HCT116 (cell line): ENCODE measurements around the gene C1orf167. TPM values are rescaled to one million over a fixed set of nuclear protein-coding genes. Genes with fewer than 3 reads are reported as not detected.

Experiments used
- ATAC-seq: fragments of 200-7000 bp; cut with Tn5 transposase; 2 replicates; pipeline ENCODE4 v1.9.1; 2020; ENCODE audit warnings: mild to moderate bottlenecking, moderate library complexity
- BruUV-seq: library from RNA; stranded (reverse); fragments of 400-500 nt; replicated peaks from 2 replicates; lab custom pipeline; 2021; lab: Mats Ljungman, UMichigan
- CTCF ChIA-PET: fragments of 300-600 bp; sonication (Branson Sonifier 250); formaldehyde crosslinking; loops from one replicate; lab custom pipeline; 2021; ENCODE audit warnings: antibody characterized with exemption; lab: Charles Lee
- POLR2A ChIA-PET: fragments of 300-600, 350-600 bp; sonication (Branson Sonifier 250); formaldehyde crosslinking; loops from one replicate; lab custom pipeline; 2021; ENCODE audit warnings: antibody characterized with exemption; lab: Charles Lee
- RAD21 ChIA-PET, 2 experiments: fragments of 300-600 bp; sonication (Branson Sonifier 250); formaldehyde crosslinking; loops; one replicate each; lab custom pipeline; 2023; ENCODE audit warnings: low total read pairs in 2 of 2; ENCODE audit not compliant: uncharacterized antibody in 2 of 2, unreplicated experiment in 2 of 2, low non-redundant PET in 1 of 2; lab: Charles Lee
- DNase-seq: peaks from one replicate; pipeline ENCODE4 v3.0.0-alpha.2; 2010; ENCODE audit warnings: low read depth, low spot score
- H2AFZ ChIP-seq: fragments of 200-600 bp; shearing (Covaris generic), sonication (generic); 2 replicates; pipeline ENCODE4 v1.6.1; 2017; ENCODE audit warnings: low read depth, mixed run types, mixed read lengths, antibody characterized with exemption, low read length; ENCODE audit not compliant: poor library complexity, severe bottlenecking
- H3K27ac ChIP-seq: 2 replicates; pipeline ENCODE4 v1.5.1; 2012; ENCODE audit warnings: low read depth, low read length
- H3K27me3 ChIP-seq: fragments of 200-600 bp; sonication (generic); 2 replicates; pipeline ENCODE4 v1.6.1; 2016; ENCODE audit warnings: mixed run types, low read length, mixed read lengths; ENCODE audit not compliant: insufficient read depth
- H3K36me3 ChIP-seq, 2 experiments: fragments of 200-500 bp in 1 of 2; fragments of 200-600 bp in 1 of 2; sonication (Bioruptor generic) in 1 of 2; sonication (generic) in 1 of 2; 2 replicates each; pipeline versions ENCODE4 v1.5.1 to v1.6.1; 2014 to 2016; ENCODE audit warnings: low read length in 2 of 2, inconsistent platforms in 1 of 2, mixed read lengths in 1 of 2, mixed run types in 1 of 2; ENCODE audit not compliant: insufficient read depth in 2 of 2, control insufficient read depth in 1 of 2
- H3K4me1 ChIP-seq, 2 experiments: fragments of 200-600 bp in 1 of 2; sonication (generic) in 1 of 2; 2 replicates each; pipeline versions ENCODE4 v1.5.1 to v1.6.1; 2012 to 2017; ENCODE audit warnings: low read length in 2 of 2, inconsistent platforms in 1 of 2, mild to moderate bottlenecking in 1 of 2, mixed read lengths in 1 of 2, mixed run types in 1 of 2, moderate library complexity in 1 of 2; ENCODE audit not compliant: insufficient read depth in 2 of 2, control insufficient read depth in 1 of 2
- H3K4me2 ChIP-seq: fragments of 200-600 bp; sonication (generic); 2 replicates; pipeline ENCODE4 v1.6.1; 2017; ENCODE audit warnings: mixed run types, low read length, mixed read lengths
- H3K4me3 ChIP-seq, 2 experiments: fragments of 200-600 bp in 1 of 2; sonication (generic) in 1 of 2; replicated peaks in 1 of 2; 2 replicates each; pipeline ENCODE4 v1.5.1; 2011 to 2016; ENCODE audit warnings: low read length in 2 of 2, control low read depth in 1 of 2, low read depth in 1 of 2, mild to moderate bottlenecking in 1 of 2, mixed read lengths in 1 of 2, mixed run types in 1 of 2
- H3K79me2 ChIP-seq: fragments of 200-600 bp; sonication (generic); 2 replicates; pipeline ENCODE4 v1.6.1; 2017; ENCODE audit warnings: mild to moderate bottlenecking, mixed run types, low read length, moderate library complexity, mixed read lengths; ENCODE audit not compliant: insufficient read depth
- H3K9ac ChIP-seq: fragments of 200-600 bp; sonication (generic); 2 replicates; pipeline ENCODE4 v1.6.1; 2016; ENCODE audit warnings: low read length, mixed read lengths
- H3K9me2 ChIP-seq: fragments of 200-600 bp; sonication (generic), shearing (Covaris generic); 2 replicates; pipeline ENCODE4 v1.6.1; 2017; ENCODE audit warnings: mixed run types, mild to moderate bottlenecking, moderate library complexity; ENCODE audit not compliant: insufficient read depth
- H3K9me3 ChIP-seq, 2 experiments: fragments of 200-500 bp in 1 of 2; fragments of 200-600 bp in 1 of 2; sonication (Bioruptor generic) in 1 of 2; sonication (generic) in 1 of 2; 2 replicates each; pipeline ENCODE4 v1.6.1; 2014 to 2017; ENCODE audit warnings: low read length in 2 of 2, mixed read lengths in 2 of 2, inconsistent platforms in 1 of 2, low read depth in 1 of 2, mild to moderate bottlenecking in 1 of 2, mixed run types in 1 of 2, moderate library complexity in 1 of 2; ENCODE audit not compliant: control insufficient read depth in 1 of 2, insufficient read depth in 1 of 2
- H4K20me1 ChIP-seq: fragments of 200-600 bp; sonication (generic), shearing (Covaris generic); 2 replicates; pipeline ENCODE4 v1.6.1; 2017; ENCODE audit warnings: mixed run types, mild to moderate bottlenecking, moderate library complexity; ENCODE audit not compliant: insufficient read depth
- CBX3 ChIP-seq: IDR thresholded peaks from 2 replicates; pipeline ENCODE4 v1.6.1; 2012; ENCODE audit warnings: low read depth
- CEBPB ChIP-seq: IDR thresholded peaks from 2 replicates; pipeline ENCODE4 v1.6.1; 2012; ENCODE audit warnings: low read depth
- EGR1 ChIP-seq: IDR thresholded peaks from 2 replicates; pipeline ENCODE4 v1.6.1; 2012; ENCODE audit warnings: low read depth
- ELF1 ChIP-seq: IDR thresholded peaks from 2 replicates; pipeline ENCODE4 v1.6.1; 2012; ENCODE audit warnings: low read depth, borderline replicate concordance
- TCF7L2 ChIP-seq: IDR thresholded peaks from 2 replicates; pipeline ENCODE4 v1.7.0; 2011; ENCODE audit warnings: borderline replicate concordance, inconsistent platforms; ENCODE audit not compliant: insufficient read depth, insufficient read length; ENCODE audit errors: extremely low read depth
- ZNF274 ChIP-seq: fragments of 200-500 bp; sonication (Bioruptor generic); IDR thresholded peaks from 2 replicates; pipeline ENCODE4 v1.6.1; 2014; ENCODE audit warnings: mild to moderate bottlenecking, low read depth, low read length, inconsistent platforms
- intact Hi-C: fragments of 100-400 bp; cut with micrococcal nuclease; formaldehyde crosslinking; loops from 2 replicates; pipeline ENCODE4 v1.10.0; 2022
- total RNA-seq: library from RNA; stranded (reverse); gene quantifications from one replicate; pipeline ENCODE4 v1.2.1, GENCODE V29; 2021; ENCODE audit not compliant: unreplicated experiment

The C1orf167 gene
- total RNA-seq, 1 experiment from 2014 or later = 0.12 TPM

DNA sequence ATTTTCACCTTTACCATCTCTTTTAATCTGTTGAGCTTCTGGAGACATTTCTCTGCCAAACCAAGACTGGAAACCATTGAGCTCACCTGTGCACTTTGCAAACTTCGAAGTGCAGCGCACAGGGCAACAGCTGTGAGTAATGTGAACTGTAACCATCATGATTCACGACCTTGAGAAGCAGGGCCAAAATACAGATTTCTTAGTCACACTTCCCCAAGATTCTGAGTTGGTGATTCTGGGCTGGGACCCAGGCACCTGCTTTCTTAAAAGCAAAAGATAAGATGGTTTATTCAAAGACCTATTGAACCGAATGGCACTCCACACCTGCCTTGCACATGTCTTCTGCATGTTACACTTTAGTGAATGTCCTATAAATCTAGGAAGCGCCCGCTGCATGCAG lies 15.9 kb upstream of the C1orf167 start:
- Histone ChIP-seq H3K9me2 (no peaks in the 10 kb centered on the region), H3K9ac (no peak overlapping the region), H3K4me3 (no peak overlapping the region), H3K9me3 (no peaks in the 10 kb centered on the region), H3K36me3 (peaks cover 0 to 5% of the 10 kb centered on the region in 2 experiments; a peak in 1 of 4 replicates), H3K4me1 (peaks cover 0 to 7% of the 10 kb centered on the region in 2 experiments; a peak in 3 of 4 replicates), H3K27ac (no peak overlapping the region), H3K27me3 (no peaks in the 10 kb centered on the region), H3K79me2 (peaks cover 4% of the 10 kb centered on the region; the same call in 1 of the 2 replicates), H4K20me1 (no peaks in the 10 kb centered on the region), H2AFZ (no peak overlapping the region), H3K4me2 (no peak overlapping the region)
- POLR2A ChIA-PET = no interaction called here
- TF ChIP-seq ELF1 = no peak
- no peak for TF ChIP-seq CEBPB
- TF ChIP-seq ZNF274 = no peak
- DNase-seq (no peak), ATAC-seq (no peak)
- RAD21 ChIA-PET = no interaction called here
- no TSS peak for BruUV-seq
- intact Hi-C loops = no loop called here
- CTCF ChIA-PET = no interaction called here

DNA sequence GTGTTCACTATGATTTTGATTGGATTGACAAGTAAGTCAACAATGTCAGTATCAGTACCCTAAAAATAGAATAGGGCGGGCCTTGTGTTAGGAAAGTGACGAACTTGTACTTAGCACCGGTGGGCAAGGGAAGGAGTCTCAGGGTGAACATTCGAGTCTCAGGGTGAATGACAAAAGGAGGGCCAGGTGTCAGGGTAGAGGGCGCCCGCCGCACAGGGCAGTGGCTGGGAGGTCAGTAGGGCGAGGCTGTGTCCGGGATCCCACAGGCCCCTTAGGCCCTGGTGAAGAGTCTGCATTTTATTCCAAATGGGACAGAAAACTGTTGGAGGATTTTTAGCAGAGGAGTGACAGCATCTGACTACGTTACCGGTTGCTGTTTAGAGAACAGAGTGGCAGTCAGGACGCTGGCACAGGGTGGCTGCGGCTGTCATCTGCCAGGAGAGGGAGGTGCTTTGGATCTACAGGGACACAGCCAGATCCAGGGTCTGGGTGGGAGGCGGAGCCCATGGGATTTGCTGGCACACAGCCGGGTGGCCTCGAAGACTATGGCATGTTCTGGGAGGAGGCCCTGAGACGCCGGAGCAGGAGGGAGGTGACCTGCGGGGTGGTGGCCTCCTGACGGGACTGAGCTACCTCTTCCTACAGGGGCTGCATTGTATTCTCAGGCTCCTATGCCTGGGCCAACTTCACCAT lies 15.1 kb upstream of the C1orf167 start:
- POLR2A ChIA-PET = no interaction called here
- TF ChIP-seq EGR1 = no peak
- TF ChIP-seq TCF7L2 = no peak
- TF ChIP-seq CBX3 = no peak
- H3K9me3 ChIP-seq = no peaks in the 10 kb centered on the region
- no TSS peak for BruUV-seq
- ATAC-seq (no peak), DNase-seq (no peak)
- H3K4me2 ChIP-seq = no peak overlapping the region
- H4K20me1 ChIP-seq = no peaks in the 10 kb centered on the region
- CTCF ChIA-PET = no interaction called here
- H3K27ac ChIP-seq = no peak overlapping the region
- H3K36me3 ChIP-seq = peaks cover 0 to 5% of the 10 kb centered on the region in 2 experiments; a peak in 1 of 4 replicates
- H3K4me1 ChIP-seq = peaks cover 0 to 7% of the 10 kb centered on the region in 2 experiments; a peak in 3 of 4 replicates
- no peak overlapping the region for H3K9ac ChIP-seq
- H3K4me3 ChIP-seq = no peak overlapping the region
- no peaks in the 10 kb centered on the region for H3K79me2 ChIP-seq
- intact Hi-C loops = no loop called here
- H3K9me2 ChIP-seq = no peaks in the 10 kb centered on the region
- no peak overlapping the region for H2AFZ ChIP-seq
- RAD21 ChIA-PET = no interaction called here
- no peaks in the 10 kb centered on the region for H3K27me3 ChIP-seq
